K562 (cell line): Measurements from ENCODE around the gene KRTCAP2. TPM values are rescaled to one million over a fixed set of nuclear protein-coding genes. Genes with fewer than 3 reads are reported as not detected.

Experiments used
- ATAC-seq: fragments of 200-7000 bp; cut with Tn5 transposase; 3 replicates; pipeline ENCODE4 v1.9.1; 2020; ENCODE audit warnings: moderate library complexity
- BruUV-seq: library from RNA; stranded (reverse); fragments of 400-500 nt; replicated peaks from 2 replicates; lab custom pipeline; 2021; lab: Mats Ljungman, UMichigan
- CTCF ChIA-PET: fragments of 300-600 bp; formaldehyde crosslinking; extraction: SDS; loops from one replicate; lab custom pipeline; 2021; ENCODE audit warnings: low intra/inter-chr PET ratio; lab: Yijun Ruan, JAX
- POLR2A ChIA-PET: fragments of 300-600, 350-650 bp; sonication (Branson Sonifier 250); formaldehyde crosslinking; extraction: SDS; loops from one replicate; lab custom pipeline; 2021; ENCODE audit warnings: antibody characterized with exemption, inconsistent platforms; lab: Yijun Ruan, JAX
- DNase-seq, 4 experiments: peaks; one replicate each; pipeline versions ENCODE4 v3.0.0 to v3.0.0-alpha.2; 2011 to 2018; ENCODE audit warnings: low spot score in 3 of 4, mixed read lengths in 3 of 4; ENCODE audit errors: extremely low read depth in 1 of 4
- FAIRE-seq: peaks from 2 replicates; lab custom pipeline; 2011; peaks lifted over from hg19 to GRCh38; lab: Jason Lieb, UNC
- H2AFZ ChIP-seq: 2 replicates; pipeline ENCODE4 v1.6.0; 2011; ENCODE audit warnings: low read depth, low read length, control low read depth, inconsistent platforms
- H3K27ac ChIP-seq: fragments of 200-600 bp; 3 replicates; pipeline ENCODE4 v1.8.0; 2011; ENCODE audit warnings: low read depth, mild to moderate bottlenecking, control low read depth, inconsistent platforms, low read length, moderate library complexity, mixed read lengths; ENCODE audit errors: extremely low read depth
- H3K27me3 ChIP-seq, 2 experiments: fragments of 300-600 bp in 1 of 2; 2 replicates in 1 of 2; 3 replicates in 1 of 2; pipeline versions ENCODE4 v1.6.0 to v1.8.0; 2011; ENCODE audit warnings: inconsistent platforms in 2 of 2, low read length in 2 of 2, mild to moderate bottlenecking in 1 of 2, mixed read lengths in 1 of 2, moderate library complexity in 1 of 2; ENCODE audit not compliant: control insufficient read depth in 2 of 2, insufficient read depth in 2 of 2
- H3K36me3 ChIP-seq: fragments of 300-600 bp; 3 replicates; pipeline ENCODE4 v1.8.0; 2011; ENCODE audit warnings: mild to moderate bottlenecking, low read length, inconsistent platforms; ENCODE audit not compliant: control insufficient read depth, insufficient read depth
- H3K4me1 ChIP-seq, 2 experiments: fragments of 200-600 bp in 1 of 2; replicated peaks in 1 of 2; 2 replicates in 1 of 2; 3 replicates in 1 of 2; pipeline versions ENCODE4 v1.5.1 to v1.8.0; 2011; ENCODE audit warnings: inconsistent platforms in 2 of 2, low read length in 2 of 2, mild to moderate bottlenecking in 1 of 2, mixed read lengths in 1 of 2, moderate library complexity in 1 of 2; ENCODE audit not compliant: control insufficient read depth in 2 of 2, insufficient read depth in 2 of 2
- H3K4me2 ChIP-seq: 2 replicates; pipeline ENCODE4 v1.6.1; 2011; ENCODE audit warnings: low read length, control low read depth, inconsistent platforms, mixed read lengths; ENCODE audit not compliant: insufficient read depth
- H3K4me3 ChIP-seq: fragments of 200-600 bp; sonication (generic), shearing (Covaris generic); 2 replicates; pipeline ENCODE4 v1.5.1; 2016; ENCODE audit warnings: control low read depth, inconsistent platforms
- H3K79me2 ChIP-seq: fragments of 200-600 bp; 3 replicates; pipeline ENCODE4 v1.8.0; 2011; ENCODE audit warnings: low read length, inconsistent platforms; ENCODE audit not compliant: control insufficient read depth, insufficient read depth
- H3K9ac ChIP-seq, 2 experiments: 2 replicates each; pipeline versions ENCODE4 v1.6.0 to v1.6.1; 2011; ENCODE audit warnings: low read depth in 2 of 2, low read length in 2 of 2, control low read depth in 1 of 2, inconsistent platforms in 1 of 2, mild to moderate bottlenecking in 1 of 2, mixed read lengths in 1 of 2; ENCODE audit not compliant: insufficient read depth in 1 of 2
- H3K9me1 ChIP-seq: one replicate; pipeline ENCODE4 v1.6.0; 2011; ENCODE audit warnings: inconsistent platforms, mild to moderate bottlenecking, low read length, moderate library complexity; ENCODE audit not compliant: control insufficient read depth, insufficient read depth
- H3K9me3 ChIP-seq: replicated peaks from 2 replicates; pipeline ENCODE4 v1.5.1; 2011; ENCODE audit warnings: low read depth, low read length, inconsistent platforms; ENCODE audit not compliant: control insufficient read depth, insufficient read depth
- H4K20me1 ChIP-seq: replicated peaks from 2 replicates; pipeline ENCODE4 v1.6.1; 2011; ENCODE audit warnings: low read length, inconsistent platforms, mixed read lengths; ENCODE audit not compliant: control insufficient read depth, insufficient read depth
- CBX5 ChIP-seq: IDR thresholded peaks from 2 replicates; pipeline ENCODE4 v1.6.1; 2014; ENCODE audit warnings: low read depth, borderline replicate concordance
- CTCF ChIP-seq, 3 experiments: IDR thresholded peaks in 2 of 3; conservative IDR thresholded peaks in 1 of 3; 2 replicates each; pipeline ENCODE4 v1.5.1; 2011 to 2012; ENCODE audit warnings: low read length in 3 of 3, mild to moderate bottlenecking in 3 of 3, control low read depth in 2 of 3, improper control_type of control experiment in 1 of 3, inconsistent platforms in 1 of 3, low read depth in 1 of 3, mixed read lengths in 1 of 3, moderate library complexity in 1 of 3; ENCODE audit not compliant: insufficient read depth in 2 of 3
- EWSR1 ChIP-seq: fragments of 450-650 bp; IDR thresholded peaks from 2 replicates; pipeline ENCODE4 v1.6.1; 2018; ENCODE audit warnings: borderline replicate concordance, mild to moderate bottlenecking, low read depth, moderate library complexity; ENCODE audit not compliant: partially characterized antibody
- GMEB1 ChIP-seq: fragments of 250-450 bp; sonication (Bioruptor Pico); IDR thresholded peaks from 2 replicates; pipeline ENCODE4 v1.4.0; 2020; ENCODE audit warnings: mild to moderate bottlenecking
- MXD1 ChIP-seq: fragments of 250-450 bp; sonication (Bioruptor Pico); IDR thresholded peaks from 2 replicates; pipeline ENCODE4 v1.8.0; 2021; ENCODE audit warnings: borderline replicate concordance, mild to moderate bottlenecking, moderate library complexity; ENCODE audit not compliant: poor library complexity, severe bottlenecking
- TFAM ChIP-seq: fragments of 250-450 bp; sonication (Bioruptor Pico); conservative IDR thresholded peaks from 2 replicates; pipeline ENCODE4 v1.5.0; 2021; ENCODE audit warnings: mild to moderate bottlenecking, moderate library complexity
- ZNF232 ChIP-seq: sonication (generic); formaldehyde crosslinking; IDR thresholded peaks from 2 replicates; pipeline ENCODE4 v1.8.0; 2022; ENCODE audit warnings: mild to moderate bottlenecking, missing genetic modification reagents
- ZNF740 ChIP-seq, 3 experiments: fragments of 200-800 bp in 1 of 3; sonication (Bioruptor generic) in 1 of 3; sonication (generic) in 1 of 3; formaldehyde crosslinking in 1 of 3; IDR thresholded peaks; 2 replicates each; pipeline versions ENCODE4 v1.6.1 to v1.8.0; 2016 to 2022; ENCODE audit warnings: mild to moderate bottlenecking in 2 of 3, missing compliant biosample characterization in 2 of 3, missing genetic modification characterization in 2 of 3, missing genetic modification reagents in 1 of 3
- WGBS: fragments of 100-300 bp; shearing (Covaris generic); methylation state at CpG from one replicate; pipeline ENCODE4 v1.1.6; 2016; ENCODE audit warnings: low coverage, mixed read lengths; ENCODE audit not compliant: insufficient coverage; ENCODE audit errors: missing lambda C conversion rate; 5-methylcytosine and 5-hydroxymethylcytosine counted together
- in situ Hi-C: fragments of 300-500 bp; cut with MboI; formaldehyde crosslinking; loops from 4 replicates; pipeline ENCODE4 v1.15.0; 2018; ENCODE audit warnings: inconsistent platforms, mixed read lengths
- intact Hi-C: fragments of 100-400 bp; cut with micrococcal nuclease; formaldehyde crosslinking; loops from 2 replicates; pipeline ENCODE4 v1.14.2; 2022
- polyA plus RNA-seq, 8 experiments: library from polyadenylated mRNA; depleted of rRNA in 4 of 8; stranded (reverse) in 5 of 8; unstranded in 3 of 8; fragments of >200 nt; fragmentation: Nextera tagmentation in 2 of 8; fragmentation: Illumina TruSeq in 1 of 8; extraction: Ambion mirVana in 2 of 8; extraction: Trizol in 1 of 8; gene quantifications; 2 replicates each; pipeline versions ENCODE4 v1.2.1 to v1.2.3, GENCODE V29; 2011 to 2014; ENCODE audit warnings: inconsistent platforms in 1 of 8, missing spikeins in 1 of 8
- total RNA-seq, 7 experiments: library from RNA; depleted of rRNA in 6 of 7; stranded (reverse); fragments of >200 nt in 6 of 7; fragmentation: Illumina TruSeq in 2 of 7; extraction: Trizol in 2 of 7; gene quantifications; 2 replicates each; pipeline versions ENCODE4 v1.2.1 to v1.2.3, GENCODE V29; 2011 to 2021; ENCODE audit warnings: low replicate concordance in 1 of 7

Gene KRTCAP2
- total and polyA plus RNA-seq, 9 of the 15 experiments (the other 6 are each of a cell fraction or from before 2014, with no cell fraction given): 126 to 436 (median 244) TPM

GRCh38 chr1:155175927-155176371, 2.8 kb upstream of the KRTCAP2 start:
- H3K36me3 ChIP-seq: peaks cover 13% of the 10 kb centered on the region; the same call in 2 of the 3 replicates
- ChIA-PET POLR2A (interaction anchor here (0.6 to 1.2 kb wide), 4 partner anchors 8 to 87 kb away, joined by 3 to 4 read pairs (median 4); no protein-coding TSS in a partner anchor), CTCF (interaction anchor here (0.8 to 2.3 kb wide), 3 partner anchors 17 to 416 kb away, joined by 3 to 17 read pairs (median 4); no protein-coding TSS in a partner anchor)
- no peak overlapping the region for H3K4me3 ChIP-seq
- BruUV-seq: no TSS peak
- TF ChIP-seq ZNF740 (CRISPR knock-in tag; IDR thresholded peaks at IDR 0.05) (no peak), ZNF740 (tag; IDR thresholded peaks at IDR 0.05) (no peak), ZNF232 (no peak), CBX5 (no peak), CTCF (IDR thresholded peaks at IDR 0.05 in 2 of 3, conservative IDR thresholded peaks at IDR 0.05 in 1 of 3; ENCODE audit: insufficient read depth in 2 of 3, low read depth in 1 of 3, low read length in 3 of 3) (peak in 1 of 3 experiments; percentile 14; a peak in 1 of 6 replicates), TFAM (CRISPR knock-in tag) (no peak), MXD1 (no peak), EWSR1 (no peak), GMEB1 (no peak)
- H3K9ac ChIP-seq: peak overlapping the region in 1 of 2 experiments; percentile 69; a peak in 2 of 4 replicates
- FAIRE-seq (no peak), ATAC-seq (no peak), DNase-seq (no peak)
- peaks cover 21 to 63% of the 10 kb centered on the region in 2 experiments; a peak in 4 of 5 replicates for H3K4me1 ChIP-seq
- no peaks in the 10 kb centered on the region for H3K27me3 ChIP-seq
- no peaks in the 10 kb centered on the region for H3K9me1 ChIP-seq
- intact Hi-C loops (loop anchor here (1.0 kb wide), 2 partner anchors 17 to 50 kb away; no protein-coding TSS in a partner anchor), in situ Hi-C loops (no loop called here)
- H3K4me2 ChIP-seq: no peak overlapping the region
- WGBS: 88% methylated on average over 9 of the region's 9 CpGs
- no peaks in the 10 kb centered on the region for H3K9me3 ChIP-seq
- peaks cover 15% of the 10 kb centered on the region for H3K79me2 ChIP-seq
- no peak overlapping the region for H2AFZ ChIP-seq
- no peaks in the 10 kb centered on the region for H4K20me1 ChIP-seq
- no peak overlapping the region for H3K27ac ChIP-seq
